ENCODE measurements around the gene FAAH.

DNA sequence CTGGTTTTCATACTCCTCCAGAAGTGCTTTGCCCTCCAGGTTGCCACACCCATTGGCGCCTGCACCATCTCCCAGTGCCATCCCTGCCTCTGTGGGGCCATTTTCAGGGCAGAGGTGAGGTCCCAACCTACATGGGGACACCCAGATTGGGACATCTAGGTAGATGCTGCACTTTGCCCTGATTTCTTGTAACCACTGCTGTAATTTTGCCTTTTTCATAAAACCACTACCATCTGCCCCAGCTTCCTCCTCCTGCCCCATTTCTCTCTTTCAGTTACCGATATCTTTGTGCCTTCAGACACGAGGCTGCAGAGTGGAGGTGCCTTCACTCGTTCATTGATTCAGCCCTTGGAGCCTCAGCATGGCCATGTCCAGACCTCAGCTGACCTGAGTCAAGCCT is 21.4 kb downstream of the FAAH start:
- TF ChIP-seq, protein P1, sequence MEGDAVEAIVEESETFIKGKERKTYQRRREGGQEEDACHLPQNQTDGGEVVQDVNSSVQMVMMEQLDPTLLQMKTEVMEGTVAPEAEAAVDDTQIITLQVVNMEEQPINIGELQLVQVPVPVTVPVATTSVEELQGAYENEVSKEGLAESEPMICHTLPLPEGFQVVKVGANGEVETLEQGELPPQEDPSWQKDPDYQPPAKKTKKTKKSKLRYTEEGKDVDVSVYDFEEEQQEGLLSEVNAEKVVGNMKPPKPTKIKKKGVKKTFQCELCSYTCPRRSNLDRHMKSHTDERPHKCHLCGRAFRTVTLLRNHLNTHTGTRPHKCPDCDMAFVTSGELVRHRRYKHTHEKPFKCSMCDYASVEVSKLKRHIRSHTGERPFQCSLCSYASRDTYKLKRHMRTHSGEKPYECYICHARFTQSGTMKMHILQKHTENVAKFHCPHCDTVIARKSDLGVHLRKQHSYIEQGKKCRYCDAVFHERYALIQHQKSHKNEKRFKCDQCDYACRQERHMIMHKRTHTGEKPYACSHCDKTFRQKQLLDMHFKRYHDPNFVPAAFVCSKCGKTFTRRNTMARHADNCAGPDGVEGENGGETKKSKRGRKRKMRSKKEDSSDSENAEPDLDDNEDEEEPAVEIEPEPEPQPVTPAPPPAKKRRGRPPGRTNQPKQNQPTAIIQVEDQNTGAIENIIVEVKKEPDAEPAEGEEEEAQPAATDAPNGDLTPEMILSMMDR (IDR thresholded peaks at IDR 0.05): no peak
- no peak for TF ChIP-seq POLR2A (IDR thresholded peaks at IDR 0.05)

All from Peyer's patch (tissue), 4 donors.